Trophoblast cell (in vitro differentiated cells and primary cell): Measurements from ENCODE around the gene PER3.

Source experiments
- DNase-seq, 2 donors: peaks; one replicate each; pipeline ENCODE4 v3.0.0-alpha.2; 2016
- H2AFZ ChIP-seq: 2 replicates; pipeline ENCODE4 v1.6.1; 2013; ENCODE audit warnings: low read length, moderate library complexity, mild to moderate bottlenecking; ENCODE audit not compliant: insufficient read depth, poor library complexity
- H2AK5ac ChIP-seq: 2 replicates; pipeline ENCODE4 v1.6.1; 2013; ENCODE audit warnings: mild to moderate bottlenecking, low read length
- H2BK120ac ChIP-seq: 2 replicates; pipeline ENCODE4 v1.6.1; 2013; ENCODE audit warnings: low read length, mild to moderate bottlenecking, moderate library complexity; ENCODE audit not compliant: insufficient read depth, poor library complexity
- H2BK12ac ChIP-seq: 2 replicates; pipeline ENCODE4 v1.6.1; 2013; ENCODE audit warnings: mild to moderate bottlenecking, low read length, moderate library complexity
- H2BK5ac ChIP-seq: 2 replicates; pipeline ENCODE4 v1.6.1; 2013; ENCODE audit warnings: low read length, low read depth, moderate library complexity, mild to moderate bottlenecking; ENCODE audit not compliant: poor library complexity
- H3K14ac ChIP-seq: 2 replicates; pipeline ENCODE4 v1.6.1; 2013; ENCODE audit warnings: mild to moderate bottlenecking, low read length
- H3K18ac ChIP-seq: 2 replicates; pipeline ENCODE4 v1.6.1; 2013; ENCODE audit warnings: mild to moderate bottlenecking, low read length
- H3K23ac ChIP-seq: 2 replicates; pipeline ENCODE4 v1.6.1; 2013; ENCODE audit warnings: low read length
- H3K27ac ChIP-seq: 2 replicates; pipeline ENCODE4 v1.5.1; 2013; ENCODE audit warnings: low read depth, mild to moderate bottlenecking, inconsistent platforms, low read length, moderate library complexity
- H3K27me3 ChIP-seq: 2 replicates; pipeline ENCODE4 v1.6.1; 2013; ENCODE audit warnings: inconsistent platforms, mild to moderate bottlenecking, low read length, moderate library complexity; ENCODE audit not compliant: insufficient read depth
- H3K36me3 ChIP-seq, 2 experiments: 1 replicate in 1 of 2; 2 replicates in 1 of 2; pipeline ENCODE4 v1.6.1; 2013; ENCODE audit warnings: low read length in 2 of 2, mild to moderate bottlenecking in 2 of 2, moderate library complexity in 1 of 2; ENCODE audit not compliant: insufficient read depth in 2 of 2, control insufficient read depth in 1 of 2
- H3K4ac ChIP-seq: 2 replicates; pipeline ENCODE4 v1.6.1; 2013; ENCODE audit warnings: low read depth, mild to moderate bottlenecking, low read length, moderate library complexity
- H3K4me1 ChIP-seq, 2 experiments: 1 replicate in 1 of 2; 2 replicates in 1 of 2; pipeline ENCODE4 v1.6.1; 2013; ENCODE audit warnings: low read length in 2 of 2, mild to moderate bottlenecking in 2 of 2, moderate library complexity in 1 of 2; ENCODE audit not compliant: insufficient read depth in 2 of 2, control insufficient read depth in 1 of 2
- H3K4me2 ChIP-seq: 2 replicates; pipeline ENCODE4 v1.6.1; 2013; ENCODE audit warnings: inconsistent platforms, mild to moderate bottlenecking, low read length, moderate library complexity
- H3K4me3 ChIP-seq: 2 replicates; pipeline ENCODE4 v1.5.1; 2013; ENCODE audit warnings: mild to moderate bottlenecking, low read depth, low read length, inconsistent platforms
- H3K79me1 ChIP-seq: one replicate; pipeline ENCODE4 v1.6.1; 2013; ENCODE audit warnings: low read length
- H3K79me2 ChIP-seq: 2 replicates; pipeline ENCODE4 v1.6.1; 2013; ENCODE audit warnings: low read length, mild to moderate bottlenecking; ENCODE audit not compliant: control insufficient read depth, insufficient read depth, poor library complexity
- H3K9ac ChIP-seq: 2 replicates; pipeline ENCODE4 v1.6.1; 2013; ENCODE audit warnings: mild to moderate bottlenecking, low read length
- H3K9me3 ChIP-seq: 2 replicates; pipeline ENCODE4 v1.6.1; 2013; ENCODE audit warnings: low read depth, mild to moderate bottlenecking, control low read depth, inconsistent platforms, low read length; ENCODE audit not compliant: insufficient read depth
- H4K12ac ChIP-seq: 2 replicates; pipeline ENCODE4 v1.6.1; 2013; ENCODE audit warnings: low read depth, mild to moderate bottlenecking, low read length, moderate library complexity
- H4K8ac ChIP-seq: 2 replicates; pipeline ENCODE4 v1.6.1; 2013; ENCODE audit warnings: low read depth, mild to moderate bottlenecking, low read length, moderate library complexity
- H4K91ac ChIP-seq: one replicate; pipeline ENCODE4 v1.6.1; 2013; ENCODE audit warnings: low read depth, mild to moderate bottlenecking, low read length, moderate library complexity
- WGBS: extraction: QIAGEN DNeasy Blood & Tissue Kit; methylation state at CpG from one replicate; pipeline ENCODE4 v1.1.7; 2013; ENCODE audit warnings: missing lambda C conversion rate; ENCODE audit not compliant: insufficient read length, insufficient coverage; ENCODE audit errors: extremely low coverage; 5-methylcytosine and 5-hydroxymethylcytosine counted together

The PER3 gene

GRCh38 chr1:7838714-7839113 lies 54.6 kb downstream of the PER3 start:
- no peak overlapping the region for H3K18ac ChIP-seq
- no peak for DNase-seq
- no CpG with 5 or more reads among the region's 2 CpGs for WGBS
- no peak overlapping the region for H3K14ac ChIP-seq
- no peaks in the 10 kb centered on the region for H3K27me3 ChIP-seq
- H3K79me2 ChIP-seq = no peaks in the 10 kb centered on the region
- no peaks in the 10 kb centered on the region for H3K4me1 ChIP-seq
- no peak overlapping the region for H3K9ac ChIP-seq
- no peak overlapping the region for H2BK120ac ChIP-seq
- H4K12ac ChIP-seq = no peak overlapping the region
- no peak overlapping the region for H3K23ac ChIP-seq
- no peak overlapping the region for H2AK5ac ChIP-seq
- no peak overlapping the region for H2AFZ ChIP-seq
- no peak overlapping the region for H3K4ac ChIP-seq
- H4K91ac ChIP-seq = no peak overlapping the region
- H3K79me1 ChIP-seq = no peaks in the 10 kb centered on the region
- peaks cover 0 to 3% of the 10 kb centered on the region in 2 experiments for H3K36me3 ChIP-seq
- no peak overlapping the region for H3K4me2 ChIP-seq
- no peak overlapping the region for H2BK5ac ChIP-seq
- H2BK12ac ChIP-seq = no peak overlapping the region
- no peak overlapping the region for H3K4me3 ChIP-seq
- no peak overlapping the region for H3K27ac ChIP-seq
- no peaks in the 10 kb centered on the region for H3K9me3 ChIP-seq
- H4K8ac ChIP-seq = no peak overlapping the region

GRCh38 chr1:7839526-7839925 lies 55.4 kb downstream of the PER3 start:
- Histone ChIP-seq H3K23ac (no peak overlapping the region), H3K4me1 (no peaks in the 10 kb centered on the region), H3K4me2 (no peak overlapping the region), H3K4ac (no peak overlapping the region), H3K27me3 (no peaks in the 10 kb centered on the region), H3K18ac (no peak overlapping the region), H3K4me3 (no peak overlapping the region), H3K79me1 (no peaks in the 10 kb centered on the region), H3K14ac (no peak overlapping the region), H3K9me3 (no peaks in the 10 kb centered on the region), H2AFZ (no peak overlapping the region), H2BK5ac (no peak overlapping the region), H2BK120ac (no peak overlapping the region), H2BK12ac (no peak overlapping the region), H3K9ac (no peak overlapping the region), H4K12ac (no peak overlapping the region), H3K79me2 (no peaks in the 10 kb centered on the region), H4K8ac (no peak overlapping the region), H2AK5ac (no peak overlapping the region), H3K27ac (no peak overlapping the region), H4K91ac (no peak overlapping the region), H3K36me3 (peaks cover 0 to 3% of the 10 kb centered on the region in 2 experiments)
- peak; percentile 9 to 67 for DNase-seq
- no CpG with 5 or more reads among the region's 3 CpGs for WGBS

- H2BK12ac ChIP-seq = no peak overlapping the region
- H4K91ac ChIP-seq = no peak overlapping the region
- no peak overlapping the region for H2BK5ac ChIP-seq
- no peaks in the 10 kb centered on the region for H3K9me3 ChIP-seq
- H4K12ac ChIP-seq = no peak overlapping the region
- H3K9ac ChIP-seq = no peak overlapping the region
- no peak overlapping the region for H4K8ac ChIP-seq
- no CpG with 5 or more reads among the region's 4 CpGs for WGBS
- no peak overlapping the region for H3K14ac ChIP-seq
- no peak overlapping the region for H3K4me3 ChIP-seq
- no peak overlapping the region for H3K23ac ChIP-seq
- no peaks in the 10 kb centered on the region for H3K79me2 ChIP-seq
- H3K18ac ChIP-seq = no peak overlapping the region
- H3K79me1 ChIP-seq = no peaks in the 10 kb centered on the region
- peaks cover 0 to 3% of the 10 kb centered on the region in 2 experiments for H3K36me3 ChIP-seq
- no peak overlapping the region for H2BK120ac ChIP-seq
- H3K4ac ChIP-seq = no peak overlapping the region
- H3K4me1 ChIP-seq = no peaks in the 10 kb centered on the region
- no peak overlapping the region for H2AFZ ChIP-seq
- no peak for DNase-seq
- H3K27me3 ChIP-seq = no peaks in the 10 kb centered on the region
- no peak overlapping the region for H2AK5ac ChIP-seq
- H3K27ac ChIP-seq = no peak overlapping the region
- no peak overlapping the region for H3K4me2 ChIP-seq
These were observed 58.4 kb downstream of the PER3 start for GRCh38 chr1:7842517-7842916.

- H3K4ac ChIP-seq = no peak overlapping the region
- H3K79me2 ChIP-seq = no peaks in the 10 kb centered on the region
- no peaks in the 10 kb centered on the region for H3K9me3 ChIP-seq
- H2BK120ac ChIP-seq = no peak overlapping the region
- H2BK5ac ChIP-seq = no peak overlapping the region
- WGBS = no CpG with 5 or more reads among the region's 2 CpGs
- no peaks in the 10 kb centered on the region for H3K36me3 ChIP-seq
- no peak overlapping the region for H4K91ac ChIP-seq
- no peak overlapping the region for H2BK12ac ChIP-seq
- H3K27ac ChIP-seq = no peak overlapping the region
- no peak overlapping the region for H2AK5ac ChIP-seq
- H3K27me3 ChIP-seq = no peaks in the 10 kb centered on the region
- DNase-seq = peak; percentile 1 to 77
- no peak overlapping the region for H3K14ac ChIP-seq
- H2AFZ ChIP-seq = no peak overlapping the region
- no peak overlapping the region for H3K23ac ChIP-seq
- no peak overlapping the region for H4K8ac ChIP-seq
- no peak overlapping the region for H3K4me3 ChIP-seq
- no peak overlapping the region for H3K4me2 ChIP-seq
- no peak overlapping the region for H3K9ac ChIP-seq
- H3K79me1 ChIP-seq = no peaks in the 10 kb centered on the region
- H3K18ac ChIP-seq = no peak overlapping the region
- H4K12ac ChIP-seq = no peak overlapping the region
- no peaks in the 10 kb centered on the region for H3K4me1 ChIP-seq
These were observed 61.7 kb downstream of the PER3 start for GRCh38 chr1:7845761-7846160.
